IPS DF 6.9 (cell line): ENCODE results near the gene SRGAP2C.
"Not testable (repeated sequence)": the region's sequence is repeated elsewhere in the genome, so short reads cannot be mapped to it uniquely, and the experiment has no call there.

Experiments
- DNase-seq: peaks from one replicate; pipeline ENCODE4 v3.0.0-alpha.2; 2013; ENCODE audit warnings: low read depth, low spot score
- H3K27ac ChIP-seq: one replicate; pipeline ENCODE4 v1.5.1; 2013; ENCODE audit warnings: low read length, control low read depth
- H3K27me3 ChIP-seq: 2 replicates; pipeline ENCODE4 v1.6.1; 2013; ENCODE audit warnings: mild to moderate bottlenecking, low read length; ENCODE audit not compliant: control insufficient read depth, insufficient read depth
- H3K36me3 ChIP-seq: 2 replicates; pipeline ENCODE4 v1.6.1; 2013; ENCODE audit warnings: low read length; ENCODE audit not compliant: control insufficient read depth, insufficient read depth
- H3K4me1 ChIP-seq: 2 replicates; pipeline ENCODE4 v1.6.1; 2013; ENCODE audit warnings: low read length; ENCODE audit not compliant: control insufficient read depth, insufficient read depth
- H3K4me3 ChIP-seq: 2 replicates; pipeline ENCODE4 v1.5.1; 2013; ENCODE audit warnings: mild to moderate bottlenecking, low read length
- H3K9me3 ChIP-seq: 2 replicates; pipeline ENCODE4 v1.6.1; 2013; ENCODE audit warnings: low read length, inconsistent platforms; ENCODE audit not compliant: control insufficient read depth, insufficient read depth
- WGBS: extraction: QIAGEN DNeasy Blood & Tissue Kit; methylation state at CpG from one replicate; pipeline ENCODE4 v1.1.7; 2013; ENCODE audit warnings: mixed read lengths, missing lambda C conversion rate; ENCODE audit not compliant: insufficient read length, insufficient coverage; 5-methylcytosine and 5-hydroxymethylcytosine counted together

SRGAP2C gene

GRCh38 chr1:121161199-121161901 lies 23.4 kb upstream of the SRGAP2C start:
- not testable (repeated sequence) for H3K36me3 ChIP-seq, H3K27me3 ChIP-seq, H3K27ac ChIP-seq, DNase-seq, H3K4me3 ChIP-seq, H3K4me1 ChIP-seq, H3K9me3 ChIP-seq
- no CpG with 5 or more reads among the region's 6 CpGs for WGBS

- H3K9me3 ChIP-seq, H3K4me1 ChIP-seq, H3K27ac ChIP-seq, H3K4me3 ChIP-seq, H3K27me3 ChIP-seq, H3K36me3 ChIP-seq, DNase-seq: not testable (repeated sequence)
- no CpG with 5 or more reads among the region's 5 CpGs for WGBS
Measured at GRCh38 chr1:121163850-121164757, 20.7 kb upstream of the SRGAP2C start.

DNA sequence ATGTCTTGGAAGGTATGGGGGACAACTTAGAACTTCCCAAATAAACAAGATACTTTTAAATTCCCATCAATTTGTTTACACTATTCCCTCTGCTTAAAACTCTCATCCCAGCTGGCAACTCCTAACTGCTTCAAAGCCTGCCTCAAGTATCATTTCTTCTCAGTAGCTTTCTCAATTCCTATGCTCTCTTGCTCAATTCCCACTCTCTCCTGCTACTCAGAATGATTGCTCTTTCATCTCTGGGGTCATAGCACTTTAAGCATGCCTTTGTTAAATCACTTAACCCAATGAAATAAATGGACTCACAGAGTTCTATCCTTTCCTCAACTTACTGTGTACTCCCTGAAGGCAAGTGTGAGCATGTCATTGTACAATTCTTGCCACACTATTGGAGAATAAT lies 19.5 kb upstream of the SRGAP2C start:
- DNase-seq, H3K4me1 ChIP-seq, H3K4me3 ChIP-seq, H3K27ac ChIP-seq, H3K9me3 ChIP-seq, H3K27me3 ChIP-seq, H3K36me3 ChIP-seq: not testable (repeated sequence)

DNA sequence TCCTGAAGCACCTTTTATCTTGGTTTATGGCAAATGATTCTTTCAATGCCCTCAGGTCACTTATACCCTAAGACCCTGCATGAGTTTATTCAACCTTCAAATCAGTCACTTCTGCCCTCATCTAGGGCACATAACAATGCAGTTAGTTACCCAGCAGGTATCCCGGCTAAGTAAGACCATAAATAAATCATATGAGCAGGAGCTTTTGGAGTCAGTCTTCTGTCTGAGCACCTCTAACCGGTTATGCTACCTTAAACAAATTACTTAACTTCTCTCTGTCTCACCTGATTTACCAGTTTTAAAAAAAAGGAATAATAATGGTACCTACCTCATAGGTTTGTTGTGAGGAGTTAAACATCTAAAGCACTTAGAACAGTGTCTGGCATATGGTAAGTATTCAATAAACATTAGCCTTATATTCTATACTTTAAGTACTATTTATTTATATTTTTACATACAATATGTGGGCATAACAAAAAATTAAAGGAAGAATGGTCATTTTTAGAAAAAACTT lies 17.5 kb upstream of the SRGAP2C start:
- DNase-seq, H3K4me1 ChIP-seq, H3K4me3 ChIP-seq, H3K27ac ChIP-seq, H3K27me3 ChIP-seq, H3K9me3 ChIP-seq, H3K36me3 ChIP-seq: not testable (repeated sequence)
- WGBS = no CpG with 5 or more reads among the region's 2 CpGs

DNA sequence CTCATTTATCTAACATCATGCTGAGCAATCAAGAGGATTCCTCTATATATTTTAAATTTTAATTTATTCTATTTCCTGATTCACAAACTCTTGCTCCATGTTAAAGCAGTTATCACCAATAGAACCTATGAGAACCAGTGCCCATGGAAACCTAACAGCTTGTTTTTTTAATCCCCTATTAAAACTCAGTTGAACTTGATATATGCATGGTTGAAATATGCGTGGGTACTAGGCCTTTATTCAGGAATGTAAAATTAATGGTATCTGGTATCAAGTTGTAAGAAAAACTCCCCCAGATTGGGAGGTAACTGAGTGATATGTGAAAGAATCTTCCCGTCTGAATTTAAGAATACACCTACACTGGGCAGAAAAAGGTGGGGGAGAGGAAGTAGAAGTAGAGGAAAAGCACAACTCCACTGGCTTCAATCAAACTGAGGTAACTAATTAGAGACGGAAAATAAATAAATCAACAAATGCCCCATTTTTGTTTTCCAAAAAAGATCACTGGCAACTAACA lies 16.6 kb upstream of the SRGAP2C start:
- not testable (repeated sequence) for H3K27me3 ChIP-seq, H3K9me3 ChIP-seq, H3K4me3 ChIP-seq, H3K27ac ChIP-seq, H3K4me1 ChIP-seq, H3K36me3 ChIP-seq, DNase-seq
- no CpG with 5 or more reads among the region's 3 CpGs for WGBS

DNA sequence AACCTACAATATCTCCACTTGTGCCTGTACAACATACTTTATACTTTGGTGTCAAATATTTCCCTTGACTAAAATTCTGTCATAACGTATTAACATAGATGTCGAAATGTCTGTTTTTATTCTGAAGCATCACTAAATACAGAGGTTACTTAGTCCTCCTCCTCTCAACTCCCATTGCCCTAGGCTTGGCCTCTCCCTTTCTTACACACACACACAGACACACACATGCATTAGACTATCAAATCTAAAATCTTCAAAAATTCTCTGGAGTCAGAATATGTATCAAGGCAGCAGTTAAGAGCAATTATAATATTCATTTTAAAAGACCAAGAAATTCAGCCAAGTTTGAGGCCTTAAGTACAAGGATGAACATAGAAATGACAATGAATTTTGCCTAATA lies 8.1 kb upstream of the SRGAP2C start:
- DNase-seq, H3K36me3 ChIP-seq, H3K27ac ChIP-seq, H3K4me3 ChIP-seq, H3K27me3 ChIP-seq, H3K4me1 ChIP-seq, H3K9me3 ChIP-seq: not testable (repeated sequence)
- WGBS = no CpG with 5 or more reads among the region's 2 CpGs

- not testable (repeated sequence) for DNase-seq, H3K27me3 ChIP-seq, H3K36me3 ChIP-seq, H3K9me3 ChIP-seq, H3K27ac ChIP-seq, H3K4me1 ChIP-seq, H3K4me3 ChIP-seq
Measured at GRCh38 chr1:121178197-121178596, 6.6 kb upstream of the SRGAP2C start.

DNA sequence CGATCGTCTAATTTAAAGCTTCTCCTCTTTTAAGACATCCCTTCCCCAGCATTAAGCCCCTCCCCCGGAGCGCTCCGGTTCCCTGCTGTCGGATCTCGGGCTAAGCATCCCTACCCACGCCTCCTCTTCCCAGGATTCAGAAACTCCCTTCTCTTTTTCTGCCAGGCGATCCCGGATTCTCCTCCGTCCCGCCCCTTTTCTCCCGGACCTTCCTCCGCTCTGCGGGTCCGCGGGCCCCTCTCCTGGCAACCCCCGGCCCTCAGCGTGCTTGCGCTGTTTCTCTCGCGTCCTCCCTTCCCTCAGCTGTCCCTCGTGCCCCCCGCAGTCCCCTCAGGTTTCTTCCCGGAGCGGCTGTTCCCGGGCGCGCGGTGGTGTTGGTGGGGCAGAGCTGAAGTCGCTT lies 908 bp upstream of the SRGAP2C start:
- H3K4me3 ChIP-seq = peak overlapping the region; percentile 42; the same call in 1 of the 2 replicates
- H3K9me3 ChIP-seq, H3K27me3 ChIP-seq, H3K27ac ChIP-seq, H3K36me3 ChIP-seq, DNase-seq, H3K4me1 ChIP-seq: not testable (repeated sequence)
- no CpG with 5 or more reads among the region's 31 CpGs for WGBS

DNA sequence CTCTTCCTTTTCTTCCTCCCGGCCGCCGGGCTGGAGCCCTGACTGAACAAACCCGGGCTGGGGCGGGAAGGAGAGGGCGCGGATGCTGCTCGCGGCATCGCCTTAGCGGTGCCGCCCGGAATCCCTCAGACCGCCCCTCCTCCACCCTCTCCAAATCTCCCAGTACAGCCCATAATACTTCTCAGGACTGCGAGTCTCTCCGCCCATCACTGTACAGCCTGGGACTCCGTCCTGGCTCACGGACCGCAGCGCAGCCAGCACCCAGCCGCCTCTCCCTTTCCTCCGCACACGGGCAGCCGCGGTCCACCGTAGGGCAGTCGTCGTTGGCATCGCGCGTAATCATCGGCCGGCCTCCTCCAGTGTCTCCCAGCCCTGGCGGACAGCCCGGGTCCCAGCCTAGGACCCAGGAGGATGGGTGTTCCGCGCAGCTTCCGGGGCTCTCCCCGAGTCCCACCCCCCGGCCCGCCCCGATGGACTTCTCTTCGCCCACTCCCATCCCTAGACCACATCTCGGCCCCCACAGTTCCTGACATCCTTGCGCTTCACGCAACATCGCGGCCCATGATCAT lies 449 bp downstream of the SRGAP2C start:
- not testable (repeated sequence) for H3K27me3 ChIP-seq, H3K9me3 ChIP-seq, H3K4me3 ChIP-seq, H3K4me1 ChIP-seq, H3K36me3 ChIP-seq, H3K27ac ChIP-seq, DNase-seq
- WGBS = no CpG with 5 or more reads among the region's 48 CpGs

GRCh38 chr1:121186191-121186590 lies 1.4 kb downstream of the SRGAP2C start:
- not testable (repeated sequence) for H3K27ac ChIP-seq, H3K36me3 ChIP-seq, DNase-seq, H3K4me3 ChIP-seq, H3K9me3 ChIP-seq, H3K27me3 ChIP-seq, H3K4me1 ChIP-seq
- no CpG with 5 or more reads among the region's 20 CpGs for WGBS
